Stimulated activated CD4-positive, alpha-beta T cell treated with anti-CD3 and anti-CD28 coated beads, TNF-alpha, amount 100 ng/mL, for 4 hours (primary cell): ENCODE measurements around the gene LIG1.

Experiments
- DNase-seq, 3 experiments: peaks; one replicate each; pipeline ENCODE4 v3.0.0-alpha.2; 2020; ENCODE audit warnings: low read depth in 3 of 3

LIG1 gene

GRCh38 chr19:48182434-48182833 lies 12.3 kb upstream of the LIG1 start:
- DNase-seq: no peak

GRCh38 chr19:48181505-48181904 lies 11.4 kb upstream of the LIG1 start:
- DNase-seq: no peak

GRCh38 chr19:48176226-48176625 lies 6.1 kb upstream of the LIG1 start:
- no peak for DNase-seq

GRCh38 chr19:48175578-48175977 lies 5.4 kb upstream of the LIG1 start:
- DNase-seq: no peak

- DNase-seq: no peak
Measured at GRCh38 chr19:48174445-48175030, 4.4 kb upstream of the LIG1 start.

GRCh38 chr19:48171710-48172109 lies 1.6 kb upstream of the LIG1 start:
- no peak for DNase-seq

- peak in 1 of 3 experiments; percentile 25 for DNase-seq
Measured at GRCh38 chr19:48170817-48171347, 738 bp upstream of the LIG1 start.

GRCh38 chr19:48169578-48169938 lies 586 bp downstream of the LIG1 start:
- peak; percentile 86 to 94 (median 87) for DNase-seq

GRCh38 chr19:48168689-48169088 lies 1.5 kb downstream of the LIG1 start:
- DNase-seq: no peak

GRCh38 chr19:48158210-48158790 lies 11.8 kb downstream of the LIG1 start:
- DNase-seq: no peak

- no peak for DNase-seq
Measured at GRCh38 chr19:48154003-48154402, 16.1 kb downstream of the LIG1 start.

- peak; percentile 33 to 52 (median 38) for DNase-seq
Measured at GRCh38 chr19:48152551-48152950, 17.6 kb downstream of the LIG1 start.

GRCh38 chr19:48149430-48149829 lies 20.7 kb downstream of the LIG1 start:
- DNase-seq: no peak

- no peak for DNase-seq
Measured at GRCh38 chr19:48148576-48148975, 21.6 kb downstream of the LIG1 start.

- DNase-seq: no peak
Measured at GRCh38 chr19:48147597-48148175, 22.5 kb downstream of the LIG1 start.

- DNase-seq: no peak
Measured at GRCh38 chr19:48139053-48139452, 31.1 kb downstream of the LIG1 start.

GRCh38 chr19:48137411-48137810 lies 32.7 kb downstream of the LIG1 start:
- no peak for DNase-seq

- DNase-seq: no peak
Measured at GRCh38 chr19:48136547-48136946, 33.6 kb downstream of the LIG1 start.

- DNase-seq: no peak
Measured at GRCh38 chr19:48135411-48135810, 34.7 kb downstream of the LIG1 start.

GRCh38 chr19:48133094-48133493 lies 37.0 kb downstream of the LIG1 start:
- no peak for DNase-seq

GRCh38 chr19:48127561-48127960 lies 42.6 kb downstream of the LIG1 start:
- DNase-seq: no peak

- DNase-seq: no peak
Measured at GRCh38 chr19:48123907-48124651, 46.1 kb downstream of the LIG1 start.

- DNase-seq: no peak
Measured at GRCh38 chr19:48122421-48122820, 47.7 kb downstream of the LIG1 start.
